NCI-H1436 (cell line): ENCODE results near the gene DEPDC7.

Experiments used
- DNase-seq: peaks from one replicate; lab custom pipeline; 2025; lab: John Stamatoyannopoulos, UW

The DEPDC7 gene

GRCh38 chr11:33062137-33062536 lies 46.5 kb downstream of the DEPDC7 start:
- DNase-seq = no peak

- no peak for DNase-seq
These were observed 47.7 kb downstream of the DEPDC7 start for GRCh38 chr11:33063326-33063881.

GRCh38 chr11:33064033-33064825 lies 48.6 kb downstream of the DEPDC7 start:
- no peak for DNase-seq

- no peak for DNase-seq
These were observed 49.2 kb downstream of the DEPDC7 start for GRCh38 chr11:33064866-33065265.

- peak; percentile 58 for DNase-seq
These were observed 49.9 kb downstream of the DEPDC7 start for GRCh38 chr11:33065445-33066178.

GRCh38 chr11:33067294-33067693 lies 51.6 kb downstream of the DEPDC7 start:
- no peak for DNase-seq

- DNase-seq = no peak
These were observed 53.1 kb downstream of the DEPDC7 start for GRCh38 chr11:33068611-33069340.

- no peak for DNase-seq
These were observed 56.8 kb downstream of the DEPDC7 start for GRCh38 chr11:33072465-33072864.
